GM18520 (cell line): ENCODE measurements around the gene CLEC12A.
"Not testable (repeated sequence)": the region's sequence is repeated elsewhere in the genome, so short reads cannot be mapped to it uniquely, and the experiment has no call there.

Experiments
- ATAC-seq: cut with Tn5 transposase; IDR thresholded peaks from one replicate; pipeline ENCODE4 v1.9.1; 2021; ENCODE audit not compliant: unreplicated experiment

Gene CLEC12A

DNA sequence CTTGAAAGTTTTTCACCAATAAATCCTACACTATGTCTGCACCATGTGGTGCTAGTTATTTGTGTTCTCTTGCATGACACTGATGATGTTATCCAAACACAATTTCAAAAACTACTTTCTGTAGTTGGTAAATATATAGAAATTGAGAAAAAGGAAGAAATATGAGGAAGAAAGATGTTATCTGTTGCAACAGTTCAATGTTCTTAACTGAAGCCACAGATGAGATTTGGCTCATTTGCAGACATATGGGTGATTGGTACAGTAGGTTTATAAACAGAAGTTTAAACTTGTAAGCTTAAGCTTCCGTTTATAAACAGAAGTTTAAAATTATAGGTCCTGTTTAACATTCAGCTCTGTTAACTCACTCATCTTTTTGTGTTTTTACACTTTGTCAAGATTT lies at the start of gene CLEC12A:
TSS of gene CLEC12A (plus strand) at position 229 of the 400 bp plus-strand sequence. CDS start 188 bp downstream, outside the sequence.
- ATAC-seq = no peak

DNA sequence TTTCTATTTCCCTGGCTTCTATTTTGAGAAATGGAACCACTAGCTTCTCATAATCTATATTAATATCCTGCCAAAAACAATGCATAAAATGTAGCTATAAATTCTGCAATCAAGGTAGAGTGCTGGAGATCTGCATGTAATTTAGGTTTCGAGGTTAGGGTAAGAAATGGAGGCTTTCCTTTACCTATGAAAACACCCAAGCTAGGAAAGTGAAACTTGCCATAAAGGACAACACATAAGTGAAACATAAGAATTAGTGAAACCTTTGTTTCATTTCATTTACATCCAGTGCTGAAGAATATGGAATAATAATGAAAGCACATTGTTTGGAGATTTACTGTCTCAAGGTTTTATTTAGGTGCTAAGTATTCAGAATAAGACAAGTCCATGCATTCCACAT lies 48.8 kb upstream of the CLEC12A start:
- ATAC-seq = no peak

DNA sequence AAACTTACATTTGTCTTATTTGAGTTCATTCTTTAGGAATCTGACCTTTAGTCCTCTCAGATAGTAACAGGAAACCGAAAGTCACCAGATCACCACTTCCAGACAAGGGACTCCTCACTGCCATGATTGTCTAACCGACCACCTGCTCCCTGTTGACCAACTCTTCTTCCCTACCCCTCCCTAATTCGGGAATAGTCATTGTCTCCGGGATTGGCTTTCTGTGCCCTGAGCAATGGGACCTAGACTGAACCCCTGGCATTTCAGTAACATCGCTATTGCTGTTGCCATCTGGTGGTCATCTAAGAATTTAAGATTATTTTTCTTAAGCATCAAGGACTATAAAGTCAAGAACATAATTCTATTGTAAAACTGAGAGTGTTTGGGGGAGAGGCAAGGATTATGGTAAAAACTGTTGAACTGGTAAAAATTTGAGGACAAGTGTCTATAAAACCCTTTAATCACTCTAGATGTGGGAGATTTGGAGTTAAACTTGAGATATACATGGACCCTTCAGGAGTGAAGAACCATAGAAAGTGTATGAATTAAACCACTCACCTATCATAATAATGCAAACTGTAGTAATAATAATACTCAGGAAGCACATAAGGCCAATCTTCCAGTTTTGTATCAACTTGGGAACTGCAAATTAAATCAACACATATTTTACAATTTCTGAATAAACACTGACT lies 45.4 kb upstream of the CLEC12A start:
- ATAC-seq = no peak

DNA sequence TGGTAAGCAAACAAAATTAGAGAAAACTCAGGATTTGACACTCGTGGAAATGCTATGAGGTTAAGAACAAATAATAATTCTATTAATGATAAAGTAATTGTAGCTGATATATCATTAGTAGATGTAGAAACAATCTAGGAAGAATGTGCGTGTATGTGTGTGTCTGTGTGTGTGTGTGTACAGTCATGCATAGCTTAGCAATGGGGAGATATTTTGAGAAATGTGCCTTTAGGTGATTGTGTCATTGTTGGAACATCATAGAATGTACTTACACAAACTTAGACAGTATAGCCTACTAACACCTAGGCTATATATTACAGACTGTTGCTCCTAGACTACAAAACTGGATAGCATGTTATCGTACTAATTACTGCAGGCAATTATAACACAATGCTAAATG lies 44.3 kb upstream of the CLEC12A start:
- ATAC-seq = no peak

DNA sequence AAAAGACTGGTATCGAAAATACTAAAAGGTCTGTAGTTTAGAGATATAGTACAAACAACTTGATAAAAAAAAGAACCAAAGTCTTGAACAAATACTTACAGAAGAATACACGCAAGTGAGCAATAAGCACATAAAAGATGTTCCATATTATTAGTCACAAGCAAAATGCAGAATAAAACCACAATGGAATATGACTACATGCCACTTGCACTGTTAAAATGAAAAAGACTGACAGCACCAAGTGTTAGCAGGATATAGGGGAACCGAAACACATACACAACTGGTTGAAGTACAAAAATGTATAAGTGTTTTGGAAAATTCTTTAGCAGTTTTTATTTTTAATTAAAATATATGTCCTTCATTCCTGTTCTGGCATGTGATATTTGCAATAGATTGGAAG lies 42.6 kb upstream of the CLEC12A start:
- no peak for ATAC-seq

DNA sequence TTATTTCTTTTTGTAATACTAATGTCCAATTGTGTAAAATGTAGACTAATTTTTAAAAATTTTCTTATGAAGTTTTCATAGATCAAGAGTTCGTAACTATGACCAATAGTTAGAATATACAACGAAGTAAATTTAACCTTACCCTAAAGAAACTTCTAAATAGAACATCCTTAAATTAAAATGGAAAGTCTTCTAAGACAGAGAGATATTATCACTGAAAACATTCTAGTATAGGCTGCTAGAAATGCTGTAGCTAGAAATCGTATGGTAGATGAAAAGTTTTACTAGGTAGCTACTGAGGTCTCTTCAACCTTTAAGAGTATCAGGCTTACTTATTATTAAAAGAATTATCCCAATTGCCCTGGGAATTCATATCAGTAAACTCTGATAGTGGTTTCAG lies 40.0 kb upstream of the CLEC12A start:
- ATAC-seq = no peak

DNA sequence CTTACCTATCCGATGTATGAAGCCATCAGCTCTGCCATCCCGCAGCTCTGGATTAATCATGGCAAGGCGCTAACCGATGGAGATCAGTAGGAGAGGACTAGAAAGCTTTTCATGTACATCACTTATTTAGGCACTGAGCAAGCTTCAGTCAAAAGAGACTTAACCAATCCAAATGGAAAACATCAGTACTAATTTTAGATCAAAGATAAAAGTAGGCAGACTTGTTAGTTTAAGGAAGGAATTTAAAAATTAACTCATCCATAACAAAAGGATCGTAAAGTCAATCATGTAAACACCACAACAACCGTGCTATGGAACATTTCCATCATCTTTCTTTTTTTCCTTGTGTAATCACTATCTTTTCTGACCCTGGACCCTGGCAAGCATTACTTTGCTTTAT lies 38.9 kb upstream of the CLEC12A start, which contains the start of gene CLEC2A:
TSS of gene CLEC2A (minus strand) at position 101 of the 400 bp plus-strand sequence. CDS start at position 60, 41 bp downstream.
- no peak for ATAC-seq

DNA sequence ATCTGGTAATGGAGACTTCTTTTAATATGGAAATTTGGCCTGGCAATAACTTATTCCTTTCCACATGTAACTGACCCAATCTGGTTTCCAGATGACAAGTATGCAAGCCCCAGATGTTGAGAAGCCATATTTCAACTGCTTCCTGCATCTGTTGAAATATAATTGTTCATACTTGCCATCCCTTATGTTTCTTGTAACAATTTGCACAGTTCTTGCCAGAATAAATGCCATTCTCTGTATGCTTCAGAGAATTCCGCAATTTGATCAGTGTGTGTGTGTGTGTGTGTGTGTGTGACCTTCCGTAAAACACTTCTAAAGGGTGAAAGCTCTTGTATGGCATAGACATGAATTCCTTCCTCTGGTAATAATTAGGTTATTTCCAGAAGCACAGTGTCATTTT lies 37.3 kb upstream of the CLEC12A start:
- no peak for ATAC-seq

DNA sequence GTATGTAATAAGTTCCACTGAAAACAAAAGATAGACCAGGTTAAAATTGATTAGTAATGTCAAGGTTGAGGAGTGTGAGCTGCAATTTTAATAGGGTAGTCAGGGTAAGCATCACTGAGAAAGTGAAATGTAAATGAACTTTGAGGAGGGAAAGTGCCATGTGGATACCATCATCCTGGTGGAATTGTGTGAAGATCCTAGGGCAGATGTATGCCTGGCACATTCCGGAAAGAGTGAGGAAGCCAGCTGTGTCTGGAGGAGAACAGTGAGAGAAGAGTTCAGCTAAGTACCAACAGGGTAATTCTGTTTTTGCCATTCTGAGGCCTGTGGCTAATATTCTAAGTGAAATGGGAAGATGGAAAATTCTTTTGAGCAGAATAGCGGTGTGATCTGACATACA lies 36.2 kb upstream of the CLEC12A start:
- ATAC-seq = no peak

DNA sequence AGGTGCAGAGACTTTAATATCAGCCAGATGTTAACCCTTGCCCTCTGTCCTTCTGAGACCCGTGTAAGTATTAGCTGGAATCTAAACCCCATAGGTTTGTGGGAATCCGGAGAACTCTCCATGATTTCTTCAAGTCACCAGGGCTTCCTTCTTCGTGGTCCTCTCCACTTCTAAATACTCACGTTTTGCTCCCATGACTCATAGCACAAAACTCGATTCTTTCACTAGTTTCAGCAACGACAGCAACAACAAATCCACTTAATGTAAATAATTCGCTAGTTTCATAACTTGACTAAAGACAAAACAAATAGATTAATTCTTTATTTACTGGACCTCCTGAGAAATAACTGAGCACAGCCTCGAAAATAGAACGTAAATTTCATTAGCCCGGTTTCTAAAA lies 34.6 kb upstream of the CLEC12A start:
- ATAC-seq = no peak

DNA sequence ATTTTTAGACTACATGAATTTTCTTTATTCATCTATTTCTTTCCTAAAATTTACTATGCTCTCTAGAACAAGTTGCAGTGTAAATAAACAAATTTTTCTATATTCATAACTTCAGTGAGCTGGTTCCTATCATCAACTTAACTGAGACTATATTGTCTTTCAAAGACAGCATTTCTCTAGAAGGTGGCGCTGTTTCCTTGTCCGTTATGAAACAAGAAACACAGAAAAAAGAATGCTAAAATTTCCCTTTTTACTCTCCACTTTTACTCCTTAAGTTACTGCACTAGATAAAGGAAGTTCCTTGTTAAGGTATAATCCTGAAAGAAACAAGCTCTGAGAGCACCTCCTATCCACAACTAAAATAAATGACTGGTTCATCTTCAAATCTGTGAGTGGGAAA lies 30.8 kb upstream of the CLEC12A start:
- ATAC-seq = no peak

DNA sequence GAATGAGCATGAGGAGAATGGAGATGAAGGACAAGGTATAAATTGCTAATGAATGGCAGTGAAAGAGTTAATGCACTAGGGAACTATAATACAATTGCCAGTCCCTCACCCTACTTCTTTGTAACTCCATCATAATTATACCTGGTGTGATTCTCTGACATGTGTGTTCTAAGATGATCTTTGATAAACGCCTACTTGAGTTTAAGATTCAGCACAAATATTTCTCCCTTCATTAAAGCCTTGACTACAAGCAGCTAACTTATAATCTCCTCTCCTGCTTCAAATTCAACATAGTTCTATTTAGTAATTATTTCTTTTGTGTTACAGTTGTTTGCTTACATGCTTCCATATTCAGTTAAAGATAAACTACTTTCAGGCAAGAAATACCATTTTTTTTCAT lies 29.4 kb upstream of the CLEC12A start:
- ATAC-seq = no peak

DNA sequence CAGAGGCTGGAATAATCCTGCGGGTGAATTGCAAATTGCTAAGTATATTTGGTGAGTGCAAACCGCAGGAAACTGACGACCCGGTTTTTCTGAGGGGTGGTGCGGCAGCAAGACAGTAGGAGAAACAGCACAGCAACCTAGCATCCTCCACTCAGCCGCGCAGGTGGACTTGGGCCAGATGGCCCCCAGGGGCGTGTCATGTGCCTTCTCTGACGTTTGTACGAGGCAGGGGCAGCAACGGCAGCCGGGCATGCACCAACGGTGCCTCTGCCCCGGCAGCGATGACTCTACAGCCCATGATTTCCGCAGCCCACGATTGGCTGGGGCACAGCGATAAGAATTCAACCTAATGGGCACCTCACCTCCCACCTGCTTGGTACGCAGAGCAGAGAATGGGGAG lies 28.0 kb upstream of the CLEC12A start:
- ATAC-seq = no peak

DNA sequence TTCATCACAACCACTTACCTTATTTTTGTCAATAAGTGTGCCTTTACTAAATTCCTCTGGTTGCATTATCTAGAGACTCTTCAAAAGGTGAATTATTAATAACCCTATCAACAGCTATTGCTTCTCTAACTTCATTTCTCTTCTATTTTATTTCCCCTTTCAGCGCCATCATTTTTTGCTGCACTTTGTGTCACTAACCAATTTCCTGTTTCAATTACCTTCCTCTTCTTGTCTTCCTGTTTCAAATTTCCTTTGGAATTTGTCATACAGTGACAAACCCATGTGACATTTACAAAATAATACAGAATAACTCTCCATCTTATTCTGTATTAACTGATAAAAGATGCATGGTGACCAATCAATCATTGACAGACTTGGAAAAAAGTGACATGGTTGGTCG lies 26.8 kb upstream of the CLEC12A start:
- ATAC-seq = no peak

DNA sequence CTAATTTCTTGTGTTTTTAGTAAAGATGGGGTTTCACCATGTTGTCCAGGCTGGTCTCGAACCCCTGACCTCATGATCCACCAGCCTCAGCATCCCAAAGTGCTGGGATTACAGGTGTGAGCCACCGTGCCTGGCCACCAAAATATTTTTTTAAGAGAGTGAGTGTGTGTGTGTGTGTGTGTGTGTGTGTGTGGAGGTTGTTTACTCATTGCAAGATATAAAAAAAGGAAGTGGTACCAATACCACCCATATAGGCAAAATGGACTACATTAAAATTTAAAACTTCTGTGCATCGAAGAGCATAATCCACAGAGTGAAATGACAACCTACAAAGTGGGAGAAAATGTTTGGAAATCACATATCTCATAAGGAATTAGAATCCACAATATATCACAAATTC lies 23.5 kb upstream of the CLEC12A start:
- ATAC-seq = no peak

DNA sequence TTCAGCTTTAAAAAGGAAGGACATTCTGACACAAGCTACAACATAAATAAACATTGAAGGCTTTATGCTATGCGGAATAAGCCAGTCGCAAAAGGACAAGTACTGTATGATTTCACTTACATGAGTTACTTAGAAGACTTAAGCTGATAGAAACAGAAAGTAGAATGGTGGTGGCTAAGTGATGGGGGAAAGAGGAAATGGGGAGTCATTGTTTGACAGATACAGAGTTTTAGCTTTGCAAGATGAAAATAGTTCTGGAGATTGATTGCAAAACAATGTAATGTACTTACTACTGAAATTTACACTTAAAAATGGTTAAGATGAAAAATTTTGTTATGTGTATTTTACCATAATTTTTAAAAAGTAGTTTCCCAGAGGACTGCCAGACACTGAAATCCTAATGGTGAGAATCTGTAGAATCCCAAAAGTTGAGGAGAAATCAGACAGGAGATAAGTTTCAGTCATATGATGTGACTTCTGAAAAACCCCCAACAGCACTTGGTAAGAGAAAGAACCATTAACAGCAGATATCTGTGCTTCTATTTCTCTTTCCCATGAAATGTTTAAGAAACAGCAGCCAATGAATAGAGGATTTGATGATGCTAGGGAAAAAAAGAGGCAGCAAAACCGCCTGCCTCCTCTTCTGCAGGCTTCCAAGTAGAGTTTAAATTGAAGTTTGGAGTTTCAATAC lies 22.5 kb upstream of the CLEC12A start:
- ATAC-seq = peak; percentile 92

DNA sequence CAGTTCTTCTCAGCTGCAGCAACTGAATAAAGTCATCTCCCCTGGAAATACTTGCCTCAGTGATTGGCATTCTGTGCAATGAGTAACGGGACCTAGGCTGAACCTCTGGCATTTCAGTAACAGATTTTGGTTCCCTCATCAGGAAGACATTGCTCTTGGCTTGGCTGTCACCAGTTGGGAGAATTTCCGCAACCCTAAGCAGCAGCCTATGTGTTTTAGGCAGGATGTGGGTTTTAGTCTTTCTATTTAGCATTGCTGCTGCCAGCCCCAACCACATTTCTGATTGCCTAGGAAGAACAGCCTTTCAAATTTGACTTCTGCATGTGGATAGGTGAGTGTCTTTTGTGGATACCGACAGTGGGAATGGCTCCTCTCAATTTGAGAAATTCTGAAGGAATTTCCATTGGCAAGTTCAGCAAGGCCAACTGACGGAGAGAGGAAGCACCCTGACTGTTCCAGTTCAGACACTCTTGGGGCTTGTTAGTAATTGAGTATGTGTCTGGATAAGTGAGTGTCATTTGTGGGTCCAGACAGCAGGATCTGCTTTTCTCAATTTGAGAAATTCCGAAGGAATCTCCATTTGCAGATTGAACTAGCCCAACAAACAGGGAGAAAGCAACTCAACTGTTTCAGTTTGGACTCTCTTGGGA lies 20.1 kb upstream of the CLEC12A start:
- ATAC-seq = no peak

DNA sequence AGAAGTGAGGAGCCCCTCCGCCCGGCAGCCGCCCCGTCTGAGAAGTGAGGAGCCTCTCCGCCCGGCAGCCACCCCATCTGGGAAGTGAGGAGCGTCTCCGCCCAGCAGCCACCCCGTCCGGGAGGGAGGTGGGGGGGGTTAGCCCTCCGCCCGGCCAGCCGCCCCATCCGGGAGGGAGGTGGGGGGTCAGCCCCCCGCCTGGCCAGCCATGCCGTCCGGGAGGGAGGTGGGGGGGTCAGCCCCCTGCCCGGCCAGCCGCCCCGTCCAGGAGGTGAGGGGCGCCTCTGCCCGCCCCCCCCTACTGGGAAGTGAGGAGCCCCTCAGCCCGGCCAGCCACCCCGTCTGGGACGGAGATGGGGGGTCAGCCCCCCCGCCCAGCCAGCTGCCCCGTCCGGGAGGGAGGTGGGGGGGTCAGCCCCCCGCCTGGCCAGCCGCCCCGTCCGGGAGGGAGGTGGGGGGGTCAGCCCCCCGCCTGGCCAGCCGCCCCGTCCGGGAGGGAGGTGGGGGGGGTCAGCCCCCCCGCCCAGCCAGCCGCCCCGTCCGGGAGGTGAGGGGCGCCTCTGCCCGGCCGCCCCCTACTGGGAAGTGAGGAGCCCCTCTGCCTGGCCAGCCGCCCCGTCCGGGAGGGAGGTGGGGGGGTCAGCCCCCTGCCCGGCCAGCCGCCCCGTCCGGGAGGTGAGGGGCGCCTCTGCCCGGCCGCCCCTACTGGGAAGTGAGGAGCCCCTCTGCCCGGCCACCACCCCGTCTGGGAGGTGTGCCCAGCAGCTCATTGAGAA lies 18.1 kb upstream of the CLEC12A start:
- ATAC-seq = not testable (repeated sequence)

DNA sequence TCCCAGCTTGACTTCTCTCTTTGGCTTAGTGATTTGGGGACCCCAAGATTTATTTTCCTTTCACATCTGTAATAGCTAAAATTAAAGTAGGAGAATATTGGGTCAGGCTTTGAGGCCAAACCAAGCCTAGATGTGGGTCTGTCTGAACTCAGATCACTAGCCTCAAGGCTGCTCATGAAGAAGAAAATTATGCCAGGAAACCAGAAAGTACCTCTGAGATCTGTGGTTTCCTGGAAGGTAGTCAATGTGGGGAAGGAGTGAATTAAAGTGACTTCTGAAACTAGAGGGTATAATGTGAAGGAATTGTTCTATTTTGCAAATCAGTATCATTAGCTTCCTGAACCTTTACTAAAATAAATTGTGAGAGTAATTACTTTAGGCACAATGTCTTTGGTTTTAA lies 13.4 kb upstream of the CLEC12A start:
- no peak for ATAC-seq

DNA sequence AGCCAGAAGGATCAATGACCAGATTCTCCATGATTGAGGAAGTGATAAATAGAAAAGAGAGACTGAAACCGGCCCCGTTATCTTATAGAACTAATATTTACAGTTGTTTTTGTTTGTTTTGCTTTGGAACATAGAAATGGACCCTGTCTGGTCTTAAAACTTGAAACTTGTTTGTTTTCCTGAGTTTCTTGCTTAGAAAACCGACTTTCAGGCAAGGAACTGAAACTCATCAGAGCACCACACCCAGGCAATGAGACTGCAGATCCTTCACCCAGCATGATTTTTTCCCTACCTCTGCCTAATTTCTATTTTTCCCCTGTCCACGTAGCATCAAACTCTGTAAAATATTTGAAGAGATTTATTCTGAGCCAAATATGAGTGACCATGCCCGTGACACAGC lies 10.6 kb upstream of the CLEC12A start:
- ATAC-seq = no peak

DNA sequence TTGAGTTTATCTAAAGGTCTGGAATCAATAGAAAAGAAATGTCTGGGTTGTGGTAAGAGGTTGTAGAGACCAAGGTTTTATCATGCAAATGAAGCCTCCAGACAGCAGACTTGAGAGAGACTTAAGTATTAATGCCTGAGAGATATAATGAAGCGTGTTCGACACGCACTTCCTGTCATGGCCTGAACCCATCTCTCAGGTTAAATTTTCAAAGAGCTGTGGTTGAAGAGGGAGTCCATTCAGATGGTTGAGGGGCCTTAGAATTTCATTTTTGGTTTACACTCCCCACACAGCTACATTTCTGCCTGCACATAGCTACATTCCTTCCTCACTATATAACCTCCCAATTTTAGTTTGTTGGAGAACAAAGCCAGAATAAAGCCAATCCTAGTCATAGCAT lies 10.1 kb upstream of the CLEC12A start:
- ATAC-seq = peak; percentile 68
